Sigmoid colon (tissue), 3 donors: Measurements from ENCODE around the gene CACNA2D3.

ENCODE experiments used
- POLR2A ChIP-seq, 2 donors: fragments of 450-650 bp; IDR thresholded peaks; one replicate each; pipeline ENCODE4 v1.6.1; 2016; ENCODE audit warnings: antibody characterized with exemption in 2 of 2, mild to moderate bottlenecking in 2 of 2, moderate library complexity in 2 of 2
- TF ChIP-seq, protein P1 (sequence below), 4 experiments: fragments of 450-650 bp in 3 of 4; fragments of 200-600 bp in 1 of 4; IDR thresholded peaks; one replicate each; pipeline ENCODE4 v1.5.1; 2016 to 2019; ENCODE audit warnings: antibody characterized with exemption in 4 of 4, mild to moderate bottlenecking in 3 of 4, moderate library complexity in 2 of 4

DNA sequence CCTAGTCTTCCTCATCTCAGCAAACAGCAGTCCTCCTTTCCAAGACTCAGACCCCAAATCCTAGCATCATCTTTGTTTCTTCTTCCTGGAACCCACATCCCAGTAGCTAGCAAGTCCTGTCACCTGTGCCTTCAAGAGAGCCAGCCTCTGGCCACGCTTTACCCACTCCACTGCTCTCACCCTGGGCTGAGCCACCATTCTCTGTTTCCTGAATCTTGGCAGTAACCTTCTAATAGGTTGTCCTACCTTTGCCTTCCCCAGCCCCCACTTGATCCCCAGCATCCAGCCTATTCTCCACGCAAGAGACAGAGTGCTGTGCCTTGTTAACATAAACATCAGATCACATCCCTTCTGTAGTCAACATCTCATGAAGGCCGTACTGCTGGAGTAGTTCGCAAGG lies 482.1 kb downstream of the CACNA2D3 start:
- no peak for TF ChIP-seq POLR2A (IDR thresholded peaks at IDR 0.05)
- TF ChIP-seq, protein P1, sequence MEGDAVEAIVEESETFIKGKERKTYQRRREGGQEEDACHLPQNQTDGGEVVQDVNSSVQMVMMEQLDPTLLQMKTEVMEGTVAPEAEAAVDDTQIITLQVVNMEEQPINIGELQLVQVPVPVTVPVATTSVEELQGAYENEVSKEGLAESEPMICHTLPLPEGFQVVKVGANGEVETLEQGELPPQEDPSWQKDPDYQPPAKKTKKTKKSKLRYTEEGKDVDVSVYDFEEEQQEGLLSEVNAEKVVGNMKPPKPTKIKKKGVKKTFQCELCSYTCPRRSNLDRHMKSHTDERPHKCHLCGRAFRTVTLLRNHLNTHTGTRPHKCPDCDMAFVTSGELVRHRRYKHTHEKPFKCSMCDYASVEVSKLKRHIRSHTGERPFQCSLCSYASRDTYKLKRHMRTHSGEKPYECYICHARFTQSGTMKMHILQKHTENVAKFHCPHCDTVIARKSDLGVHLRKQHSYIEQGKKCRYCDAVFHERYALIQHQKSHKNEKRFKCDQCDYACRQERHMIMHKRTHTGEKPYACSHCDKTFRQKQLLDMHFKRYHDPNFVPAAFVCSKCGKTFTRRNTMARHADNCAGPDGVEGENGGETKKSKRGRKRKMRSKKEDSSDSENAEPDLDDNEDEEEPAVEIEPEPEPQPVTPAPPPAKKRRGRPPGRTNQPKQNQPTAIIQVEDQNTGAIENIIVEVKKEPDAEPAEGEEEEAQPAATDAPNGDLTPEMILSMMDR (IDR thresholded peaks at IDR 0.05) = no peak
